Measurements from ENCODE around the gene BCAS1.

BCAS1 gene

DNA sequence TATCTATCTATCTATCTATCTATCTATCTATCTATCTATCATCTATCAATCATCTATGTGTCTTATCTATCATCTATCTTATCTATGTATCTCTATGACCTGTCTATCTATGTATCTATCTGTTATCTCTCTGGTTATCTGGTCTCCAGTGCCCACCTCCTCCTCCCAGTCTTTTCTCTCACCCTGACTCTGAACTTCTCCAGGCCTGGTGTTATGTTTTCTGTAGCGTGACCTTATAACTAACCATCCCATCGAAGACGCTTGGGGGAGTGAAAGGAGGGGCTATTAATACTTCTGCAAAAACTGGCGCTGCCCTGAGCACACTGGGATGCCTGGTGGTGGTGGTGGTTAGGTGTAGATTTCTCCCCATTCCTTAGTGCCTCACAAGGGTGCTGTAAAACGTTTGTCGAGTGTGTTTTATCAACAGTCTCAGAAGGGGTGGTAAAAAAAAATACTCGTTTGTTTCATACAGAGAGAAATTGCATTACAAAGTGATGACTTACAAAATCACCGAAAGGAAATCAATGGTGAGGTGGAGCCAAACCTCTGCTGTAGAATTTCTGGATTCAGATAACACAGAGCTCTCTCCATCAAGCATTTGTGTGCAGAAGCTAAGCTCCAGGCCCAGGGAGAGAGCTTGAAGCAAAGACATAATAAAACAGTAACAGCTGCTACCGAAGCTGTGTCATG is 156.2 kb downstream of the BCAS1 start:
- H3K27me3 ChIP-seq (replicated peaks; ENCODE audit: insufficient read depth, low read length) = no peaks in the 10 kb centered on the region
- TF ChIP-seq EZH2 (optimal IDR thresholded peaks at IDR 0.05; ENCODE audit: low read depth, low read length) (no peak), EZH2phosphoT487 (IDR thresholded peaks at IDR 0.05; ENCODE audit: low read length) (no peak)
- TF ChIP-seq, protein P1, sequence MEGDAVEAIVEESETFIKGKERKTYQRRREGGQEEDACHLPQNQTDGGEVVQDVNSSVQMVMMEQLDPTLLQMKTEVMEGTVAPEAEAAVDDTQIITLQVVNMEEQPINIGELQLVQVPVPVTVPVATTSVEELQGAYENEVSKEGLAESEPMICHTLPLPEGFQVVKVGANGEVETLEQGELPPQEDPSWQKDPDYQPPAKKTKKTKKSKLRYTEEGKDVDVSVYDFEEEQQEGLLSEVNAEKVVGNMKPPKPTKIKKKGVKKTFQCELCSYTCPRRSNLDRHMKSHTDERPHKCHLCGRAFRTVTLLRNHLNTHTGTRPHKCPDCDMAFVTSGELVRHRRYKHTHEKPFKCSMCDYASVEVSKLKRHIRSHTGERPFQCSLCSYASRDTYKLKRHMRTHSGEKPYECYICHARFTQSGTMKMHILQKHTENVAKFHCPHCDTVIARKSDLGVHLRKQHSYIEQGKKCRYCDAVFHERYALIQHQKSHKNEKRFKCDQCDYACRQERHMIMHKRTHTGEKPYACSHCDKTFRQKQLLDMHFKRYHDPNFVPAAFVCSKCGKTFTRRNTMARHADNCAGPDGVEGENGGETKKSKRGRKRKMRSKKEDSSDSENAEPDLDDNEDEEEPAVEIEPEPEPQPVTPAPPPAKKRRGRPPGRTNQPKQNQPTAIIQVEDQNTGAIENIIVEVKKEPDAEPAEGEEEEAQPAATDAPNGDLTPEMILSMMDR (IDR thresholded peaks at IDR 0.05; ENCODE audit: low read length) = no peak
- no peaks in the 10 kb centered on the region for H3K36me3 ChIP-seq (replicated peaks; ENCODE audit: insufficient read depth, low read length)
- peaks cover 5% of the 10 kb centered on the region; the same call in 1 of the 2 replicates for H3K79me2 ChIP-seq (ENCODE audit: low read length)
- H3F3A ChIP-seq (ENCODE audit: insufficient read depth, low read length) = no peaks in the 10 kb centered on the region
- peak overlapping the region; percentile 83 for H3K4me3 ChIP-seq (ENCODE audit: low read length)
- peak overlapping the region; percentile 64; the same call in 1 of the 2 replicates for H3K27ac ChIP-seq (ENCODE audit: low read length)
- no peaks in the 10 kb centered on the region for H3K9me3 ChIP-seq (replicated peaks; ENCODE audit: insufficient read depth, low read length)
- H3K4me1 ChIP-seq (ENCODE audit: low read length) = peaks cover 24% of the 10 kb centered on the region
- peak overlapping the region; percentile 91 for H2AFZ ChIP-seq (ENCODE audit: low read length)
- H3K9ac ChIP-seq (ENCODE audit: low read length) = no peak overlapping the region
- peak overlapping the region; percentile 82 for H3K4me2 ChIP-seq (ENCODE audit: low read depth, low read length)
- no peak for DNase-seq
- no peaks in the 10 kb centered on the region for H4K20me1 ChIP-seq (ENCODE audit: insufficient read depth, low read length)
- H3K9me2 ChIP-seq (replicated peaks; ENCODE audit: insufficient read depth, low read length) = no peaks in the 10 kb centered on the region

DNA sequence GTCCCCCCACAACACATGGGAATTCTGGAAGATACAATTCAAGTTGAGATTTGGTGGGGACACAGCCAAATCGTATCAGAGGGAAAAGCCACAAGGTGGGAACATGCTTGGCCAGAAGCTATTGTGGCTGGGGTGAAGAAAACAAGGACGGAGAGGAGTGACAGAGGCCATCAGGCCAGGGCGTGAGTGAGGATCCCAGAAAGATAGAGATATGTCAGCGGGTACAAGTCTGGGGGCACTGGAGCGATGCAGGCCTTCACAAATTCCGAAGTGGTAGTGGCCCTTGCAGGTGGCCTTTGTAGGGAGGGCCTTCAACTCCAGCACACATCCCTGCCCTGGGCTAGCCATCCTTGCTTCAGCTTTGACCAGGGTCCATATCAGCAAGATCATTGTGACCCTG is 159.1 kb downstream of the BCAS1 start:
- Histone ChIP-seq H3K27me3 (replicated peaks; ENCODE audit: insufficient read depth, low read length) (no peaks in the 10 kb centered on the region), H3K27ac (ENCODE audit: low read length) (no peak overlapping the region), H3K9ac (ENCODE audit: low read length) (no peak overlapping the region)

DNA sequence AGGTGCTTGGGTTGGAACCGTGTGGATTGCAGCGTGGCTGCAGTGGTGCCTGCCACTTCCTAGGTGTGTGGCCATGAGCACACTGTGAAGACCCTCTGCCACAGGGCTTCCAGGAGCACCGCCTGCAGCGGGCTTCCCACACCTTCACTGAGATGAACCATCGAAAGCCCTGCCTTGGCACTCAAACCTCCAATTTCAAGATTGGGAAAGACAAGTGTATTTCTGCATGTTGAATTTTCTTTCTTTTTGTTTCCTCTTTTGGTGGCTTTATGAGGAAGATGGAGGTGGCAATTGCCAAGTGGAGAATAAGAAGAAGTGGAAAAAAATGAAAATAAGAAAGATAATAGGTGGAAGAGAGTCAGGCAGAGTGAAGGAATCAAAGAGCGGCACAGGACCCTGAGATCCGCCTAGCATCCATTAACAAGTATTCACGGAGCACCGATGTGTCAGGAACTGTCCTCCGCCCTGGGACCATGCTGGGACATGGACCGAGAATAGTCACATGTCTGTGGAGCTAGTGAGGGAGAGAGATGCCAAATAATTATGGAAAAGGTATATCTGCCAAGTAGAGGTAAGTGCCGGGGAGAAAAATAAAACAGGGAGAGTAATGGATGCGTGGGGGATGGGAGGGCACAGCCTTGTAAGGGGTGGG is 159.9 kb downstream of the BCAS1 start:
- no peak overlapping the region for H3K4me3 ChIP-seq (ENCODE audit: low read length)
- peaks cover 10% of the 10 kb centered on the region for H3K4me1 ChIP-seq (ENCODE audit: low read length)
- TF ChIP-seq, protein P1 (IDR thresholded peaks at IDR 0.05; ENCODE audit: low read length) = no peak
- TF ChIP-seq EZH2phosphoT487 (IDR thresholded peaks at IDR 0.05; ENCODE audit: low read length) = no peak
- TF ChIP-seq EZH2 (optimal IDR thresholded peaks at IDR 0.05; ENCODE audit: low read depth, low read length) = no peak
- no peaks in the 10 kb centered on the region for H3F3A ChIP-seq (ENCODE audit: insufficient read depth, low read length)
- H4K20me1 ChIP-seq (ENCODE audit: insufficient read depth, low read length) = no peaks in the 10 kb centered on the region
- H3K9me3 ChIP-seq (replicated peaks; ENCODE audit: insufficient read depth, low read length) = no peaks in the 10 kb centered on the region
- H3K79me2 ChIP-seq (ENCODE audit: low read length) = peaks cover 5% of the 10 kb centered on the region; the same call in 1 of the 2 replicates
- no peaks in the 10 kb centered on the region for H3K9me2 ChIP-seq (replicated peaks; ENCODE audit: insufficient read depth, low read length)
- H3K36me3 ChIP-seq (replicated peaks; ENCODE audit: insufficient read depth, low read length) = no peaks in the 10 kb centered on the region
- no peak overlapping the region for H2AFZ ChIP-seq (ENCODE audit: low read length)
- DNase-seq = no peak
- H3K27me3 ChIP-seq (replicated peaks; ENCODE audit: insufficient read depth, low read length) = no peaks in the 10 kb centered on the region
- no peak overlapping the region for H3K27ac ChIP-seq (ENCODE audit: low read length)
- no peak overlapping the region for H3K9ac ChIP-seq (ENCODE audit: low read length)
- no peak overlapping the region for H3K4me2 ChIP-seq (ENCODE audit: low read depth, low read length)

More for the DNA sequence above, 159.1 kb downstream of the BCAS1 start:
- Histone ChIP-seq H4K20me1 (ENCODE audit: insufficient read depth, low read length) (no peaks in the 10 kb centered on the region), H3K9me2 (replicated peaks; ENCODE audit: insufficient read depth, low read length) (no peaks in the 10 kb centered on the region), H3K4me1 (ENCODE audit: low read length) (peaks cover 14% of the 10 kb centered on the region), H3K4me3 (ENCODE audit: low read length) (no peak overlapping the region), H3K79me2 (ENCODE audit: low read length) (peaks cover 5% of the 10 kb centered on the region; the same call in 1 of the 2 replicates), H3K9me3 (replicated peaks; ENCODE audit: insufficient read depth, low read length) (no peaks in the 10 kb centered on the region), H3K4me2 (ENCODE audit: low read depth, low read length) (no peak overlapping the region), H3F3A (ENCODE audit: insufficient read depth, low read length) (no peaks in the 10 kb centered on the region), H3K36me3 (replicated peaks; ENCODE audit: insufficient read depth, low read length) (no peaks in the 10 kb centered on the region), H2AFZ (ENCODE audit: low read length) (no peak overlapping the region)
- TF ChIP-seq EZH2phosphoT487 (IDR thresholded peaks at IDR 0.05; ENCODE audit: low read length) (no peak), EZH2 (optimal IDR thresholded peaks at IDR 0.05; ENCODE audit: low read depth, low read length) (no peak)
- TF ChIP-seq, protein P1 (IDR thresholded peaks at IDR 0.05; ENCODE audit: low read length) = no peak
- no peak for DNase-seq
